ENCODE data around the gene ITGAD.

- TF ChIP-seq EZH2 (IDR thresholded peaks at IDR 0.05; ENCODE audit: borderline replicate concordance, low read length), result no peak
- TF ChIP-seq, protein P1, sequence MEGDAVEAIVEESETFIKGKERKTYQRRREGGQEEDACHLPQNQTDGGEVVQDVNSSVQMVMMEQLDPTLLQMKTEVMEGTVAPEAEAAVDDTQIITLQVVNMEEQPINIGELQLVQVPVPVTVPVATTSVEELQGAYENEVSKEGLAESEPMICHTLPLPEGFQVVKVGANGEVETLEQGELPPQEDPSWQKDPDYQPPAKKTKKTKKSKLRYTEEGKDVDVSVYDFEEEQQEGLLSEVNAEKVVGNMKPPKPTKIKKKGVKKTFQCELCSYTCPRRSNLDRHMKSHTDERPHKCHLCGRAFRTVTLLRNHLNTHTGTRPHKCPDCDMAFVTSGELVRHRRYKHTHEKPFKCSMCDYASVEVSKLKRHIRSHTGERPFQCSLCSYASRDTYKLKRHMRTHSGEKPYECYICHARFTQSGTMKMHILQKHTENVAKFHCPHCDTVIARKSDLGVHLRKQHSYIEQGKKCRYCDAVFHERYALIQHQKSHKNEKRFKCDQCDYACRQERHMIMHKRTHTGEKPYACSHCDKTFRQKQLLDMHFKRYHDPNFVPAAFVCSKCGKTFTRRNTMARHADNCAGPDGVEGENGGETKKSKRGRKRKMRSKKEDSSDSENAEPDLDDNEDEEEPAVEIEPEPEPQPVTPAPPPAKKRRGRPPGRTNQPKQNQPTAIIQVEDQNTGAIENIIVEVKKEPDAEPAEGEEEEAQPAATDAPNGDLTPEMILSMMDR (IDR thresholded peaks at IDR 0.05; ENCODE audit: low read length), result no peak
Observed at GRCh38 chr16:31417916-31418315, 24.8 kb downstream of the ITGAD start.

Data from OCI-LY1 (cell line).